Endodermal cell (in vitro differentiated cells): ENCODE results near the gene SPOCK2. TPM values are rescaled to one million over a fixed set of nuclear protein-coding genes. Genes with fewer than 3 reads are reported as not detected.
A peak's percentile ranks its signal among the peaks of the same experiment; 100 is the strongest.

Experiments
- DNase-seq: peaks from one replicate; pipeline ENCODE4 v3.0.0-alpha.2; 2017
- H3K27ac ChIP-seq: 2 replicates; pipeline ENCODE4 v1.5.1; 2013; ENCODE audit warnings: mild to moderate bottlenecking, low read depth, low read length, moderate library complexity
- H3K27me3 ChIP-seq: 2 replicates; pipeline ENCODE4 v1.6.1; 2013; ENCODE audit warnings: mild to moderate bottlenecking, low read length, moderate library complexity; ENCODE audit not compliant: insufficient read depth, control insufficient read depth, poor library complexity, severe bottlenecking
- H3K36me3 ChIP-seq: 2 replicates; pipeline ENCODE4 v1.7.0; 2013; ENCODE audit warnings: mild to moderate bottlenecking, low read length, moderate library complexity; ENCODE audit not compliant: control insufficient read depth, insufficient read depth
- H3K4me1 ChIP-seq: one replicate; pipeline ENCODE4 v1.7.0; 2013; ENCODE audit warnings: low read length; ENCODE audit not compliant: control insufficient read depth, insufficient read depth
- H3K4me3 ChIP-seq: 2 replicates; pipeline ENCODE4 v1.5.1; 2013; ENCODE audit warnings: mild to moderate bottlenecking, low read length, moderate library complexity
- H3K9ac ChIP-seq: 2 replicates; pipeline ENCODE4 v1.6.1; 2013; ENCODE audit warnings: mild to moderate bottlenecking, low read length, moderate library complexity; ENCODE audit not compliant: poor library complexity, severe bottlenecking; ENCODE audit errors: extremely low read depth
- H3K9me3 ChIP-seq: 2 replicates; pipeline ENCODE4 v1.6.1; 2013; ENCODE audit warnings: mild to moderate bottlenecking, low read length, moderate library complexity; ENCODE audit not compliant: control insufficient read depth
- H3K27ac Mint-ChIP-seq: 2 replicates; pipeline ENCODE4 v1.8.0; 2020; ENCODE audit warnings: mixed read lengths
- H3K27me3 Mint-ChIP-seq: 2 replicates; pipeline ENCODE4 v1.8.0; 2021; ENCODE audit warnings: mild to moderate bottlenecking, mixed read lengths; ENCODE audit not compliant: insufficient read depth
- H3K36me3 Mint-ChIP-seq: 2 replicates; pipeline ENCODE4 v1.8.0; 2020; ENCODE audit warnings: low read depth, mixed read lengths
- H3K4me1 Mint-ChIP-seq: 2 replicates; pipeline ENCODE4 v1.8.0; 2020; ENCODE audit warnings: mixed read lengths
- H3K4me3 Mint-ChIP-seq: 2 replicates; pipeline ENCODE4 v1.8.0; 2020; ENCODE audit warnings: mild to moderate bottlenecking, moderate library complexity, mixed read lengths
- H3K9me3 Mint-ChIP-seq: 2 replicates; pipeline ENCODE4 v1.8.0; 2020; ENCODE audit warnings: mild to moderate bottlenecking, mixed read lengths
- WGBS, 2 experiments: methylation state at CpG; one replicate each; pipeline versions ENCODE4 v1.1.5 to v1.1.7; 2013; ENCODE audit warnings: missing lambda C conversion rate in 2 of 2, mixed read lengths in 1 of 2; ENCODE audit not compliant: insufficient coverage in 1 of 2, insufficient read length in 1 of 2; 5-methylcytosine and 5-hydroxymethylcytosine counted together
- total RNA-seq, 2 donors: library from RNA; stranded (reverse); fragmentation: NEBNext Ultra II Directional in 1 of 2; extraction: Animal tissue kit (Norgen Biotek cat#: 25700) in 1 of 2; gene quantifications; 2 replicates in 1 of 2; 3 replicates in 1 of 2; pipeline ENCODE4 v1.2.1, GENCODE V29; 2021
- TF ChIP-seq, protein P1 (sequence below): fragments of 200-600 bp; sonication (generic); conservative IDR thresholded peaks from 2 replicates; pipeline ENCODE4 v1.5.0; 2021; ENCODE audit warnings: antibody characterized with exemption, mild to moderate bottlenecking

The SPOCK2 gene
- total RNA-seq, 2 donors from 2014 or later = 1.6 to 3.7 TPM

DNA sequence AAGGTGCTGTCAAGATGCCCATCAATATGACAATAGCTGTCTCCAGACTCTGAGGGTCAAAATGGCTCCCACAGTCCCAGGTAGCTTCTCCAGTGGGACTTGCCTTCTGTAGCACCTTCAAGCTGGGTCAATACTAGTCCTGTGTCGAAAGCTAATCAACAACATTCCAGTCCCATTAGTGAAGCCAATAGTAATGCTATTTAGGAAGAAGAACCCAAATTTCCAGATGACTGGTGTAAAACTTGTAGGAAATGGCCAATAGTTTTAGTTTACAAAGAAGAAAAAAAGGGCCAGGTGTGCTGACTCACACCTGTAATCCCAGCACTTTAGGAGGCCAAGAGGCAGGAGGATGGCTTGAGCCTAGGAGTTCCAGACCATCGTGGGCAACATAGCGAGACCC lies 2.0 kb upstream of the SPOCK2 start:
- no peaks in the 10 kb centered on the region for H3K9me3 Mint-ChIP-seq
- H3K27me3 ChIP-seq = peaks cover 50% of the 10 kb centered on the region

DNA sequence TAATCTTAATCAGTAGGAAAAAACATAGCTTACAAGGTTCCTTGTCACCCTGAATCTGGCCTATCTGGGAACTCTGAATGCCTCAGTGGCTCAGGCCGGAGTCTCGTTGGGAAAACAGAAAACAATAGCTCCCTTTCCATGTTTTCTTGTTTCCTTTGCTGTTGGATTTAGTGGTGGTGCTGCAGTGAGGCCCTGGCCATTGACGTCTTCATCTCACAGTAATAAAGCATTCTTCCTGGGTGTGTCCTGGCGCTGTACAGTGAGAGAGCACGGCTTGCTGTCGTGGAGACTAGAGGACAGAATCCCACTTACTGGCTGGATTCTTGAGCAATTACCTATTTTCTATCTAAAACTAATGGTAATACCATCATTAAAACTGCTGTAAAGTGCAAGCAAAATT lies 1.3 kb upstream of the SPOCK2 start:
- Mint-ChIP-seq H3K36me3 (peaks cover 3% of the 10 kb centered on the region), H3K9me3 (no peaks in the 10 kb centered on the region), H3K27ac (peak overlapping the region; percentile 75), H3K4me3 (no peak overlapping the region), H3K27me3 (peaks cover 46% of the 10 kb centered on the region), H3K4me1 (peaks cover 23% of the 10 kb centered on the region)
- no peak overlapping the region for H3K9ac ChIP-seq
- H3K4me1 ChIP-seq = peaks cover 7% of the 10 kb centered on the region
- H3K36me3 ChIP-seq = no peaks in the 10 kb centered on the region
- peaks cover 57% of the 10 kb centered on the region for H3K27me3 ChIP-seq
- no peak overlapping the region for H3K27ac ChIP-seq
- TF ChIP-seq, protein P1, sequence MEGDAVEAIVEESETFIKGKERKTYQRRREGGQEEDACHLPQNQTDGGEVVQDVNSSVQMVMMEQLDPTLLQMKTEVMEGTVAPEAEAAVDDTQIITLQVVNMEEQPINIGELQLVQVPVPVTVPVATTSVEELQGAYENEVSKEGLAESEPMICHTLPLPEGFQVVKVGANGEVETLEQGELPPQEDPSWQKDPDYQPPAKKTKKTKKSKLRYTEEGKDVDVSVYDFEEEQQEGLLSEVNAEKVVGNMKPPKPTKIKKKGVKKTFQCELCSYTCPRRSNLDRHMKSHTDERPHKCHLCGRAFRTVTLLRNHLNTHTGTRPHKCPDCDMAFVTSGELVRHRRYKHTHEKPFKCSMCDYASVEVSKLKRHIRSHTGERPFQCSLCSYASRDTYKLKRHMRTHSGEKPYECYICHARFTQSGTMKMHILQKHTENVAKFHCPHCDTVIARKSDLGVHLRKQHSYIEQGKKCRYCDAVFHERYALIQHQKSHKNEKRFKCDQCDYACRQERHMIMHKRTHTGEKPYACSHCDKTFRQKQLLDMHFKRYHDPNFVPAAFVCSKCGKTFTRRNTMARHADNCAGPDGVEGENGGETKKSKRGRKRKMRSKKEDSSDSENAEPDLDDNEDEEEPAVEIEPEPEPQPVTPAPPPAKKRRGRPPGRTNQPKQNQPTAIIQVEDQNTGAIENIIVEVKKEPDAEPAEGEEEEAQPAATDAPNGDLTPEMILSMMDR = no peak
- 17 to 67% methylated on average over 2 to 6 of the region's 6 CpGs for WGBS, 2 experiments
- no peak overlapping the region for H3K4me3 ChIP-seq
- DNase-seq = no peak
- H3K9me3 ChIP-seq = no peaks in the 10 kb centered on the region

More for the DNA sequence above, 2.0 kb upstream of the SPOCK2 start:
- H3K9ac ChIP-seq = no peak overlapping the region
- TF ChIP-seq, protein P1 = no peak
- no peak overlapping the region for H3K4me3 Mint-ChIP-seq
- DNase-seq = no peak
- WGBS, 2 experiments = 83 to 91% methylated on average over 1 to 3 of the region's 3 CpGs
- H3K36me3 ChIP-seq = peaks cover 2% of the 10 kb centered on the region
- no peaks in the 10 kb centered on the region for H3K9me3 ChIP-seq
- peaks cover 23% of the 10 kb centered on the region for H3K4me1 Mint-ChIP-seq
- peaks cover 39% of the 10 kb centered on the region for H3K27me3 Mint-ChIP-seq
- H3K27ac Mint-ChIP-seq = no peak overlapping the region
- no peak overlapping the region for H3K4me3 ChIP-seq
- H3K4me1 ChIP-seq = peaks cover 7% of the 10 kb centered on the region
- H3K36me3 Mint-ChIP-seq = peaks cover 3% of the 10 kb centered on the region
- no peak overlapping the region for H3K27ac ChIP-seq

DNA sequence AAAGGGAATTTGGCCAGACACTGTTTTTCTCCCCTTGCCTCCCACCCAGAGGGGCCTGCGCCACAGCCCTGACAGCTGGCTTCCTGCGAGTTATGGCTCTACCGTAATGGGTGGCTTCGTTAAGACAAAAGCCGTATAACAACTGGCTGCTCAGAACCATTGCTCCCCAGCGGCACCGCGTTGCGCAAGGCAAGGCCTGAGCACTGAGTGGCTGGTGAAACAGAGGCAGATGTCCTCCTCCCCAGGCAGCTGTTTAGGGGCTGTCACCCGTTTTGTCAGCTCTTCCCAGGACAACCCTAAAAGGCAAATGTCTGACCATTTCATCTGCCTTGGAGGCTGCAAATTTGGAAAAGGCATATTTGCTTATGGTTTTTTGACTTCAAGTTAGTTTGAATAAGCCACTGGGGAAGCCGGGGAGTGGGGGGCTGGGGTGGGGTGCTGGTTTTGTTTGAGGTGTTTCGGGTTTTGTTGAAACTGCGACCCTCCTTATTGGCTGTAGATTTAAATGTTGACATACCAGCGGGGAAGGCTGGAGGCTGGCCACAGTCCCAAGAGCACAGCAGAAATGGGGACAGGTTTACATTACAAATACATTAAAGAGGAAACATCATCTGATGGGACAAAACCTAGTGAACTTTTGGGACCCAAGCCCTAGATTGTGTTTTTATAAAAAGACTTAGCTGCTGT lies 681 bp upstream of the SPOCK2 start:
- no peaks in the 10 kb centered on the region for H3K9me3 Mint-ChIP-seq
- 25 to 40% methylated on average over 2 to 14 of the region's 14 CpGs for WGBS, 2 experiments
- no peaks in the 10 kb centered on the region for H3K36me3 ChIP-seq
- H3K36me3 Mint-ChIP-seq = peaks cover 3% of the 10 kb centered on the region
- peak overlapping the region; percentile 73 for H3K4me3 ChIP-seq
- peaks cover 23% of the 10 kb centered on the region for H3K4me1 Mint-ChIP-seq
- peaks cover 59% of the 10 kb centered on the region for H3K27me3 ChIP-seq
- peaks cover 47% of the 10 kb centered on the region for H3K27me3 Mint-ChIP-seq
- TF ChIP-seq, protein P1 = no peak
- H3K4me3 Mint-ChIP-seq = peak overlapping the region; percentile 55
- no peaks in the 10 kb centered on the region for H3K9me3 ChIP-seq
- no peak overlapping the region for H3K27ac ChIP-seq
- peaks cover 7% of the 10 kb centered on the region for H3K4me1 ChIP-seq
- peak; percentile 72 for DNase-seq
- no peak overlapping the region for H3K9ac ChIP-seq
- no peak overlapping the region for H3K27ac Mint-ChIP-seq
